A673 (cell line): ENCODE results near the gene ZBTB20. TPM values are rescaled to one million over a fixed set of nuclear protein-coding genes. Genes with fewer than 3 reads are reported as not detected.

Source experiments
- BruUV-seq: library from RNA; stranded (reverse); fragments of 400-500 nt; replicated peaks from 2 replicates; lab custom pipeline; 2021; lab: Mats Ljungman, UMichigan
- CTCF ChIA-PET: fragments of 300-600 bp; sonication (Branson Sonifier 250); formaldehyde crosslinking; loops from one replicate; lab custom pipeline; 2022; ENCODE audit warnings: antibody characterized with exemption; lab: Charles Lee
- POLR2A ChIA-PET: fragments of 300-600 bp; sonication (Branson Sonifier 250); formaldehyde crosslinking; loops from one replicate; lab custom pipeline; 2022; ENCODE audit warnings: antibody characterized with exemption; ENCODE audit not compliant: low non-redundant PET; lab: Charles Lee
- DNase-seq: peaks from one replicate; pipeline ENCODE4 v3.0.0-alpha.2; 2015; ENCODE audit warnings: low spot score
- H3K27ac ChIP-seq: fragments of 200-600 bp; sonication (generic); 2 replicates; pipeline ENCODE4 v1.5.1; 2016; ENCODE audit warnings: mixed run types, low read depth, mild to moderate bottlenecking, mixed read lengths, antibody characterized with exemption, low read length; ENCODE audit not compliant: poor library complexity, severe bottlenecking
- H3K27me3 ChIP-seq: fragments of 200-600 bp; sonication (generic); replicated peaks from 2 replicates; pipeline ENCODE4 v1.6.1; 2017; ENCODE audit warnings: mixed run types, low read depth, mild to moderate bottlenecking, mixed read lengths, antibody characterized with exemption, low read length; ENCODE audit not compliant: insufficient read depth, poor library complexity
- H3K36me3 ChIP-seq: fragments of 200-600 bp; sonication (generic); 2 replicates; pipeline ENCODE4 v1.6.1; 2016; ENCODE audit warnings: mixed run types, mild to moderate bottlenecking, mixed read lengths, antibody characterized with exemption, low read length; ENCODE audit not compliant: insufficient read depth, poor library complexity, severe bottlenecking
- H3K4me1 ChIP-seq: fragments of 200-600 bp; sonication (generic); 2 replicates; pipeline ENCODE4 v1.6.1; 2017; ENCODE audit warnings: mixed run types, mild to moderate bottlenecking, mixed read lengths, antibody characterized with exemption, low read length; ENCODE audit not compliant: insufficient read depth, poor library complexity, severe bottlenecking
- H3K4me3 ChIP-seq: fragments of 200-600 bp; sonication (generic); 2 replicates; pipeline ENCODE4 v1.5.1; 2016; ENCODE audit warnings: low read depth, mixed run types, mild to moderate bottlenecking, mixed read lengths, low read length; ENCODE audit not compliant: poor library complexity, severe bottlenecking
- H3K9me3 ChIP-seq: fragments of 200-600 bp; sonication (generic); 2 replicates; pipeline ENCODE4 v1.6.1; 2016; ENCODE audit warnings: mixed run types, low read depth, mild to moderate bottlenecking, mixed read lengths, antibody characterized with exemption, low read length; ENCODE audit not compliant: poor library complexity, severe bottlenecking
- EZH2 ChIP-seq: fragments of 200-600 bp; sonication (generic); IDR thresholded peaks from 2 replicates; pipeline ENCODE4 v1.6.1; 2017; ENCODE audit warnings: borderline replicate concordance, low read depth, mild to moderate bottlenecking, mixed read lengths, antibody characterized with exemption, low read length; ENCODE audit not compliant: poor library complexity, severe bottlenecking
- intact Hi-C: fragments of 100-400 bp; cut with micrococcal nuclease; formaldehyde crosslinking; loops from one replicate; pipeline ENCODE4 v1.10.0; 2022; ENCODE audit not compliant: unreplicated experiment
- total RNA-seq: library from RNA; stranded (reverse); gene quantifications from 2 replicates; pipeline ENCODE4 v1.2.3, GENCODE V29; 2021
- TF ChIP-seq, protein P1 (sequence below): fragments of 300-800, 200-600 bp; sonication (generic); conservative IDR thresholded peaks from 2 replicates; pipeline ENCODE4 v1.5.1; 2017; ENCODE audit warnings: low read depth, mild to moderate bottlenecking, antibody characterized with exemption, low read length, moderate library complexity, mixed read lengths

Gene ZBTB20
- total RNA-seq, 1 experiment from 2014 or later: 13.5 TPM

DNA sequence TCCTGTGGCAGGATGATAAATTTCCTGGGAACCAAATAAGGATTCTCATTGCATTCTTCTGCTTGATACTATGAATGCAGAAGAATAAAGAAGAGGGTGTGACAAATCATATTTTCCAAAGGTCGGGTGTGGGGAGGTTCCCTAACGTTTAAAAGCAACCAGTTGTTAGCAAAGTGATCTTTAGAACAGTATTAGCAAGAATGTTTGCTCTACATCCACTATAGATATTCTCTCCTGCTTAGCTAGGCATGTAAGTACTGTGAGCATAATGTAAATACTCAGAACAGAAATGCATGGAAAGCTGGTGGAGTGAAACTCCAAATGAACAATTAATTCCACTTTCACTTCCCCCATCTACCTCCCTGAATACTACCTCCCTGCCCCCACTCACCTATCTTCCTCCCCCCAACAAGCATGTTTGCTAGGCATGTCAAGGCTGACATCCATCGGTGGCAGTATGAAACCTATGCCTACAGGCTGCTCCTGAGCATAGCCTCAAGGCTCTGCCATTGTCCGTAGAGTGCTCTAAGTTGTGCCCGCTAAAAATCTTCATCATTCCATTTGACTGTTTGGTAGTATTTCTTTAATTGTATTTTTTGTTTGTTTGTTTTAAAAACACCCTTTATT is 523.6 kb downstream of the ZBTB20 start:
- no peaks in the 10 kb centered on the region for H3K9me3 ChIP-seq
- no peak for DNase-seq
- TF ChIP-seq EZH2: no peak
- TF ChIP-seq, protein P1, sequence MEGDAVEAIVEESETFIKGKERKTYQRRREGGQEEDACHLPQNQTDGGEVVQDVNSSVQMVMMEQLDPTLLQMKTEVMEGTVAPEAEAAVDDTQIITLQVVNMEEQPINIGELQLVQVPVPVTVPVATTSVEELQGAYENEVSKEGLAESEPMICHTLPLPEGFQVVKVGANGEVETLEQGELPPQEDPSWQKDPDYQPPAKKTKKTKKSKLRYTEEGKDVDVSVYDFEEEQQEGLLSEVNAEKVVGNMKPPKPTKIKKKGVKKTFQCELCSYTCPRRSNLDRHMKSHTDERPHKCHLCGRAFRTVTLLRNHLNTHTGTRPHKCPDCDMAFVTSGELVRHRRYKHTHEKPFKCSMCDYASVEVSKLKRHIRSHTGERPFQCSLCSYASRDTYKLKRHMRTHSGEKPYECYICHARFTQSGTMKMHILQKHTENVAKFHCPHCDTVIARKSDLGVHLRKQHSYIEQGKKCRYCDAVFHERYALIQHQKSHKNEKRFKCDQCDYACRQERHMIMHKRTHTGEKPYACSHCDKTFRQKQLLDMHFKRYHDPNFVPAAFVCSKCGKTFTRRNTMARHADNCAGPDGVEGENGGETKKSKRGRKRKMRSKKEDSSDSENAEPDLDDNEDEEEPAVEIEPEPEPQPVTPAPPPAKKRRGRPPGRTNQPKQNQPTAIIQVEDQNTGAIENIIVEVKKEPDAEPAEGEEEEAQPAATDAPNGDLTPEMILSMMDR: no peak
- H3K4me1 ChIP-seq: peaks cover 5% of the 10 kb centered on the region
- H3K4me3 ChIP-seq: no peak overlapping the region
- CTCF ChIA-PET: no interaction called here
- intact Hi-C loops: no loop called here
- no peak overlapping the region for H3K27ac ChIP-seq
- POLR2A ChIA-PET: no interaction called here
- no TSS peak for BruUV-seq
- H3K27me3 ChIP-seq: no peaks in the 10 kb centered on the region
- no peaks in the 10 kb centered on the region for H3K36me3 ChIP-seq

DNA sequence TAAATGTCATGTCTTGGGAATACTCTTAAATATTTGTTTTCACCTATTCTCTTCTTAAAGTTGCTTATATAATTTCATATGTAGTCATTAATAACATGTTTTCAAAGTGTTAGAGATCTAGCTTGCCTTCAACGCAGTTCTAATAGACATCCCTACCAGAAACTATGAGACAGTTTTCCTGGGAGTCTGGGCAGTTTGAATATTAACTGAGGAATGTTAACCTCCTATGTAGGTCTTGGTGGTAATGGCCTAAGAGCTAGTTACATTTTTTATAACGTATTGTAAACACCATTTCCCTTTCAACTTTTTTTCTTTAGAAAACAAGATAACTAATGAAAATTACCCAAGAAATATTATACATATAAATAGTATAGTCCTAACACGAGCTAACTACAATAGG is 525.1 kb downstream of the ZBTB20 start:
- no TSS peak for BruUV-seq
- H3K36me3 ChIP-seq: no peaks in the 10 kb centered on the region
- no peak for DNase-seq
- no peaks in the 10 kb centered on the region for H3K9me3 ChIP-seq
- ChIA-PET CTCF (no interaction called here), POLR2A (no interaction called here)
- intact Hi-C loops: no loop called here
- H3K4me3 ChIP-seq: no peak overlapping the region
- TF ChIP-seq EZH2: no peak
- TF ChIP-seq, protein P1: no peak
- H3K4me1 ChIP-seq: peaks cover 5% of the 10 kb centered on the region
- H3K27me3 ChIP-seq: no peaks in the 10 kb centered on the region
- no peak overlapping the region for H3K27ac ChIP-seq

DNA sequence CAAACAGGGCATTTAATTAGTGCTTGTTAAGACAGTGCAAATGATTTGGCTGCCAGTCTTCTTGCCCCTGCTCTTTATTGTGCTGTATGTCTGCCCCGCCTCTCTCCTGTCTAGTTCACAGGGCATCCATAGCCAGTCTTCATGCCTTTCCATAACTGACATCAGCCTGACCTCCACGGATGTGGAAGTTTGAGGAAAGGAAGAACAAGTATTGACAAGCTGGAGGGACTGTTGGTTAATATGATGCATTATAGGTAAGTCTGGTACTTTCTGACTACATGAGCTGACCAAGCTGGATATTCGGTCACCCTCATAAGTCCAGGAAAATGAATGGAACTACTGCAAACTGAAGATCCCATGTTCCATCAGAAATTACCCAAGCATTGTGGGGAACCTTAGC is 527.3 kb downstream of the ZBTB20 start:
- Histone ChIP-seq H3K27me3 (no peaks in the 10 kb centered on the region), H3K4me1 (peaks cover 2% of the 10 kb centered on the region), H3K9me3 (no peaks in the 10 kb centered on the region), H3K36me3 (no peaks in the 10 kb centered on the region), H3K4me3 (no peak overlapping the region), H3K27ac (no peak overlapping the region)
- no TSS peak for BruUV-seq
- intact Hi-C loops: no loop called here
- TF ChIP-seq, protein P1: no peak
- no peak for TF ChIP-seq EZH2
- CTCF ChIA-PET: no interaction called here
- POLR2A ChIA-PET: no interaction called here
- no peak for DNase-seq
